Measurements from ENCODE around the gene ZNRF3.

ZNRF3 gene

DNA sequence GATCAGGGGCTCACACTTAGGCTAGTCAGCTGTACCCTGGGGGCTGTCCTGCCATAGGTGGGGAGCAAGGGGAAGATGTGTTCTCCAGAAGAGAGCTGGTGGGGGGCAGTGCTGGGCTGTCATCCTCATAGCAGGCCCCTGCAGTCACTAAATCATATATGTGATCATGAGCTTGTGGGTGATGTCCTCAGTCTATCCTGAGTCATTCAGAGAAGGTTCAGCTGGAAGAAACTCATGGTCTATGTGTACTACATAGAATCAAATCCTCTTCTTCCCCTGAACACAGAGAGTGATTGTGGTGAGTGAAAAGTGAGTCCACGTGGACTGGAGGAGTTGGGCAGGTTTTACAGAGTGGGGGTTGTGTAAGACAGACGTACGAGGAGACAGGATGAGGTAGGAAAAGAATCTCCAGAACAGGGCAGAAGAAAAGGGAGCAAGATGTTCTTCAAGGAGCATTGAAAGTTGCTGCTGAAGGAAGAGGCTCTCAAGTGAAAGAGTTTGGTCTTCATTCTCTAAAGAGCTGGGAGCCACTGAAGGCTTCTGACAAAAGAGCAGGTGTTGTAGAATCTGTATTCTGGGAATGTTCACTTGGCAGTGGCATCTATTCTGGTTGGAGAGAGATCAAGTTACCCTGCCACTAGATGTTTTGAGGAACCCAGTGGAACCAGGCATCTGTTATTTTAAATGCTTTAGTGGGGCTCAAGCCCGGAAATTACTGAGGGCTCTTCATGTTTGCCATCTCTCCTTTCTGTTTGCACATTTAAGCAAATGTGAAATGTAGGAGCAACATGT lies 109.4 kb downstream of the ZNRF3 start:
- no peaks in the 10 kb centered on the region for H3K27me3 ChIP-seq (ENCODE audit: insufficient read depth, low read depth, severe bottlenecking)
- TF ChIP-seq CTCF (IDR thresholded peaks at IDR 0.05; ENCODE audit: low read depth, low read length), result no peak
- no peak overlapping the region for H3K4me3 ChIP-seq (ENCODE audit: low read depth, low read length)
- no peak for DNase-seq
- H3K36me3 ChIP-seq, result peaks cover 33% of the 10 kb centered on the region
- H3K27ac ChIP-seq, result no peak overlapping the region
- no peaks in the 10 kb centered on the region for H3K9me3 ChIP-seq (ENCODE audit: severe bottlenecking)

DNA sequence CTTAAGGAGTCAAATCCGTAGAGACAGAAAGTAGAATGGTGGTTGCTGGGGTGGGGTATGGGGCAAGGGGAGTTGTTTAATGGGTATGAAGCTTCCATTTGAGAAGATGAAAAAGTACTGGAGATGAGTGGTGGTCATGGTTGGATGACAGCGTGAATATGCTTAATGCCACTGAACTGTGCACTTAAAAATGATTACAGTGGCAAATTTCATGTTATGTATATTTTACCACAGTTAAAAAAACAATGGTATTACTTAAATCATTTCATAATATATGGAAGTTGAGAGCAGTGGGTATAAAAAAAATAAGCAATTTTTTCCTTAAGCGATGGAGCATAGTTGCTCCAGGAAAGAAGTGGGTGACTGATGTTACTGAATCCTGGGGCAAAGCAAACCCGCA lies 111.2 kb downstream of the ZNRF3 start:
- TF ChIP-seq CTCF (IDR thresholded peaks at IDR 0.05; ENCODE audit: low read depth, low read length), result no peak
- H3K27me3 ChIP-seq (ENCODE audit: insufficient read depth, low read depth, severe bottlenecking), result no peaks in the 10 kb centered on the region
- no peak for DNase-seq
- H3K4me3 ChIP-seq (ENCODE audit: low read depth, low read length), result no peak overlapping the region
- peaks cover 18% of the 10 kb centered on the region for H3K36me3 ChIP-seq
- no peaks in the 10 kb centered on the region for H3K9me3 ChIP-seq (ENCODE audit: severe bottlenecking)
- H3K27ac ChIP-seq, result no peak overlapping the region

DNA sequence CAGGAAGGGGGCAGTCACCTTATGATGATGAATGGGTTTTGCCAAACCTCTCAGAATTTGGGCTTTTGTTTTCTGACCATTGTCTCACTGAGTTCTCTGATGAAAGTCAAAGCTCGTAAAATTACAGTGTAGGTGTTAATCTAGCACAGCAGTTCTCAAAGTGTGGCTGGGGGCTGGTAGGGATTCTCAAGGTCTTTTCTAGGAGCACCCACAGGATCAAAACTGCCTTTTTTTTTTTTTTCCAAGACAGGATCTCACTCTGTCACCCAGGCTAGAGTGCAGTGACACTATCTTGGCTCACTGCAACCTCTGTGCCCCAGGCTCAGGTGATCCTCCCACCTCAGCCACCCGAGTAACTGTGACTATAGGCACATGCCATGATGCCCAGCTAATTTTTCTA lies 112.2 kb downstream of the ZNRF3 start:
- no peak for DNase-seq
- Histone ChIP-seq H3K27me3 (ENCODE audit: insufficient read depth, low read depth, severe bottlenecking) (no peaks in the 10 kb centered on the region), H3K4me3 (ENCODE audit: low read depth, low read length) (no peak overlapping the region), H3K27ac (no peak overlapping the region), H3K36me3 (peaks cover 9% of the 10 kb centered on the region), H3K9me3 (ENCODE audit: severe bottlenecking) (no peaks in the 10 kb centered on the region)
- no peak for TF ChIP-seq CTCF (IDR thresholded peaks at IDR 0.05; ENCODE audit: low read depth, low read length)

- H3K36me3 ChIP-seq, result peaks cover 6% of the 10 kb centered on the region
- H3K4me3 ChIP-seq (ENCODE audit: low read depth, low read length), result no peak overlapping the region
- no peaks in the 10 kb centered on the region for H3K27me3 ChIP-seq (ENCODE audit: insufficient read depth, low read depth, severe bottlenecking)
- no peak for TF ChIP-seq CTCF (IDR thresholded peaks at IDR 0.05; ENCODE audit: low read depth, low read length)
- DNase-seq, result no peak
- H3K27ac ChIP-seq, result no peak overlapping the region
- no peaks in the 10 kb centered on the region for H3K9me3 ChIP-seq (ENCODE audit: severe bottlenecking)
Measured at GRCh38 chr22:28997342-28997741, 114.0 kb downstream of the ZNRF3 start.

DNA sequence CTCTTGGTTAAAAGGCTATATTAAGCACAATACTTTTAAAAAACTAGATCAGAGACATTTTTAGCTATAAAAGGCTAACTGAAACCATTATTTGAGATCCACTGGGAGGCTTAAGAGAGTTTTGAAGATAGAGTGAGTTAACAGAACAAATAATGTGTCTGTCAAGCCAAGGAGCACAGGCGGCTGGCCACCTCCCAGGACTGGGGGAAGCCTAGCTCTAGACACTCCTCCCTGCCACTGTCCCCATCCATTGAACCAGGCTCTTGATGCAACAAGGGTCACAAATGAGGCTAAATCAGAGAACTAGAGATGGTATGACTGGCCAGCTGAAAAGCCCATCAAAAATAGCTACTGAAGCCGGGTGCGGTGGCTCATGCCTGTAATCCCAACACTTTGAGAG lies 115.3 kb downstream of the ZNRF3 start:
- Histone ChIP-seq H3K27me3 (ENCODE audit: insufficient read depth, low read depth, severe bottlenecking) (no peaks in the 10 kb centered on the region), H3K4me3 (ENCODE audit: low read depth, low read length) (no peak overlapping the region), H3K27ac (no peak overlapping the region), H3K36me3 (no peaks in the 10 kb centered on the region; the same call in none of the 2 replicates), H3K9me3 (ENCODE audit: severe bottlenecking) (no peaks in the 10 kb centered on the region)
- DNase-seq, result no peak
- TF ChIP-seq CTCF (IDR thresholded peaks at IDR 0.05; ENCODE audit: low read depth, low read length), result no peak

- H3K27ac ChIP-seq, result no peak overlapping the region
- no peaks in the 10 kb centered on the region; the same call in 1 of the 2 replicates for H3K36me3 ChIP-seq
- no peak overlapping the region for H3K4me3 ChIP-seq (ENCODE audit: low read depth, low read length)
- no peaks in the 10 kb centered on the region for H3K9me3 ChIP-seq (ENCODE audit: severe bottlenecking)
- TF ChIP-seq CTCF (IDR thresholded peaks at IDR 0.05; ENCODE audit: low read depth, low read length), result no peak
- no peaks in the 10 kb centered on the region for H3K27me3 ChIP-seq (ENCODE audit: insufficient read depth, low read depth, severe bottlenecking)
- no peak for DNase-seq
Measured at GRCh38 chr22:28999510-28999909, 116.1 kb downstream of the ZNRF3 start.
